Spleen (tissue), 7 donors: Measurements from ENCODE around the gene ACTN1.

Experiments used
- POLR2A ChIP-seq, 3 donors: fragments of 450-650 bp; IDR thresholded peaks; one replicate each; pipeline ENCODE4 v1.5.1; 2017; ENCODE audit warnings: antibody characterized with exemption in 3 of 3, mild to moderate bottlenecking in 1 of 3
- POLR2AphosphoS5 ChIP-seq, 3 donors: sonication (generic); formaldehyde crosslinking; IDR thresholded peaks; one replicate each; pipeline ENCODE4 v1.5.1; 2017; ENCODE audit warnings: antibody characterized with exemption in 3 of 3
- TF ChIP-seq, protein P1 (sequence below), 11 experiments: fragments of 200-600 bp in 7 of 11; fragments of 450-650 bp in 4 of 11; sonication (generic) in 4 of 11; IDR thresholded peaks in 8 of 11; conservative IDR thresholded peaks in 3 of 11; 1 replicate in 7 of 11; 2 replicates in 4 of 11; pipeline versions ENCODE4 v1.4.0 to v1.8.0; 2016 to 2021; ENCODE audit warnings: antibody characterized with exemption in 11 of 11, inconsistent platforms in 4 of 11, mild to moderate bottlenecking in 1 of 11
- donor health status: DM: no; HTN: no; CAD: no; lungs with moderate emphysema.
- donor health status: DM: no; HTN: no; CAD: no.
- donor health status: DM: no; HTN: no; CAD: no.

DNA sequence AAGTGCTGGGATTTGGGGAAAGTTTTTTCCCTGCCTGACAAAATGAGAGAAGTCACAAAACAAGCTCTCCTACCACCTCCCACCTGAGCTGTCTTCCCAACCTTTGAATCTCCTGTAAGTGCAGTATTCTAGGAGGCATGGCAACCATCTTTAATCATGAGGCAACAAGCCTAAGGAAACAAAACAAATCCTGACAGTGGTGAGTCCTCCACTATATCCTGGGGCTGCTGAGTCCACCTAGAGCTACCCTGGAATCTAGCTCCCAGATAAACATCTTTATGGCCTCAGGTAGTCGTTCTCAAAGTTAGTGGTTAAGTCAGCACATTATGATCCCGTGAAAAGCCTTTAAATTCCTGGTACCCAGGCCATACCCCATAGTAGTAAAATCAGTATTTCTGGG lies 22.3 kb upstream of the ACTN1 start:
- TF ChIP-seq, protein P1, sequence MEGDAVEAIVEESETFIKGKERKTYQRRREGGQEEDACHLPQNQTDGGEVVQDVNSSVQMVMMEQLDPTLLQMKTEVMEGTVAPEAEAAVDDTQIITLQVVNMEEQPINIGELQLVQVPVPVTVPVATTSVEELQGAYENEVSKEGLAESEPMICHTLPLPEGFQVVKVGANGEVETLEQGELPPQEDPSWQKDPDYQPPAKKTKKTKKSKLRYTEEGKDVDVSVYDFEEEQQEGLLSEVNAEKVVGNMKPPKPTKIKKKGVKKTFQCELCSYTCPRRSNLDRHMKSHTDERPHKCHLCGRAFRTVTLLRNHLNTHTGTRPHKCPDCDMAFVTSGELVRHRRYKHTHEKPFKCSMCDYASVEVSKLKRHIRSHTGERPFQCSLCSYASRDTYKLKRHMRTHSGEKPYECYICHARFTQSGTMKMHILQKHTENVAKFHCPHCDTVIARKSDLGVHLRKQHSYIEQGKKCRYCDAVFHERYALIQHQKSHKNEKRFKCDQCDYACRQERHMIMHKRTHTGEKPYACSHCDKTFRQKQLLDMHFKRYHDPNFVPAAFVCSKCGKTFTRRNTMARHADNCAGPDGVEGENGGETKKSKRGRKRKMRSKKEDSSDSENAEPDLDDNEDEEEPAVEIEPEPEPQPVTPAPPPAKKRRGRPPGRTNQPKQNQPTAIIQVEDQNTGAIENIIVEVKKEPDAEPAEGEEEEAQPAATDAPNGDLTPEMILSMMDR (IDR thresholded peaks at IDR 0.05 in 8 of 11, conservative IDR thresholded peaks at IDR 0.05 in 3 of 11): no peak
- TF ChIP-seq POLR2A (IDR thresholded peaks at IDR 0.05) (no peak), POLR2AphosphoS5 (IDR thresholded peaks at IDR 0.05) (no peak)
